GM19397 (cell line): ENCODE data around the gene RFESD.

Experiments
- ATAC-seq: cut with Tn5 transposase; IDR thresholded peaks from one replicate; pipeline ENCODE4 v1.9.1; 2021; ENCODE audit warnings: mild to moderate bottlenecking, moderate library complexity; ENCODE audit not compliant: unreplicated experiment

RFESD gene

DNA sequence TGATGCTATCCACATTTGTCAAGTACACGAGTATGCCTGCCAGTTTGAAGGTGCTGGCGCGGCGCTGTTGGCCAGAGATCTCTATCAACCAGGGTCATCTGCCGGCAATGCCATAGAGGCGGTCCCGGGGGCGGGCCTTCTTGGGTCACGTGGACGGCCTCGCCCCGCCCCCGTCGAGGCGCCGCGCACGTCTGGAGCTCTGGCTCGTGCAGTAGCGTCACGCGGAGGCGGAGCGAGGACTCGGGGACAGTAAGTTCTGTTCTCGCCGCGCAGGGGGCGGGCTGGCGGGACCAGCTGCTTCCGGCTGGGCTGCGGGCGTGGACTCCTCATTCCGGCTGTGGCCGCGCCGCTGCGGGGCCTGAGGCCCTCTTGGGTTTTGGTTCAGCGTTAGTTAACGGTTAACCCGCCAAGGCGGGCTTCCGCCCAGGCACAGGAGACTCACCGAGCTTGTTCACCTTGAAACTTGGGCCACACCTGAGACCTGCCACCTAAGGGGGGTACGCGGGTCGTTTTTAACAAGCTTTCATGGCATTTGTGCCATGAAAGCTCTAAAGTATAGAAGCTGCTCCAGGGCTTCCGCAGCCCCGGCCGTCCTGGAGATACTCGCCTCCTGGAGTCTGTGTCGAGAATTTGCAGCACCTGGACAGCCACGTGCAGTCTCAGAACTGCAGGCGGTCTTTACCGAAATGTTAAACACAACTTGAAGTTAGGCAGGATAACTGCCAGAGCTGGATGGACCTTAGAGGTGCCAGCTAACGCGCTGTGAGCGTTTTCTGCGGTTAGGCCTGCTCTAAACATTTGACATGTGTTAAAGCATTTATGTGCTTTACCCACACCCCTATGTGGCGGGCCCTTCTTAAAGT, at the start of gene RFESD:
RFESD (plus strand) TSS at position 209 of the 863 bp plus-strand sequence. CDS start 5,495 bp downstream, outside the sequence.
- ATAC-seq, result peak; percentile 99

DNA sequence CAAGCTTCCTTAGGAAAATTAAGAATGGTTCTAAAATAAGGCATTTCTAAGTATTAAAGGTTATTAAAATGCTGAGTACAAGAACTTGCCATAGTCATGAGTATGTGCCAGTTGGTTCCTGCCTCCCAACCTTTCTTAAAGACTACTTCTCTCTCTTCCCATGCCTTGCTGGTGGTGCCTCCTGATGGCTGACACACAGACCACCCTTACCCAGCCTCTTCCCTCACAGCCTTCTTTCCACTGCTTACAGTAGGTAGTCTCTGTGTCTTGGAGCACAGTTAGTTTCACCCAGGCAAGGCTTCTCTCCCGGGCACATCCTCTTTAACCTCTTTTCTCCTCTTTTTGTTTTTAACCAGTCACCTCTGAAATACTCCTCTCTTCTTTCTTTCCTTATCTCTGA, 47.3 kb upstream of the RFESD start:
- ATAC-seq, result no peak

DNA sequence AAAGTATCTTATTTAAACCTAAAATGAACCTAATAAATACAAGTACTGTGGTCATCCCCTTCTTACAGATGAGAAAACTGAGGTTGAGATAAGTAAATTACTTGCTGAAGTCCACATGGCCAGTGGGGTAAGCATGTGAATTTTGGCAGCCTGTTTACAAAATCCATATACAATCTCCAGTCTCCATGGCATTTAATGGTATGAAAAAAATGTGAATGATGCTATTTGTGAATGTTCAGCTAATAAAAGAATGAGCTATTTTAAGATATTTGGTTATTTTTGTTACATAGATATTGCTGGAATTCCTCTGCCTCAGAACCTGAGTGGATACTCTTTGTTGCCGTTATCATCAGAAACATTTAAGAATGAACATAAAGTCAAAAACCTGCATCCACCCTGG, 46.0 kb upstream of the RFESD start:
- no peak for ATAC-seq

DNA sequence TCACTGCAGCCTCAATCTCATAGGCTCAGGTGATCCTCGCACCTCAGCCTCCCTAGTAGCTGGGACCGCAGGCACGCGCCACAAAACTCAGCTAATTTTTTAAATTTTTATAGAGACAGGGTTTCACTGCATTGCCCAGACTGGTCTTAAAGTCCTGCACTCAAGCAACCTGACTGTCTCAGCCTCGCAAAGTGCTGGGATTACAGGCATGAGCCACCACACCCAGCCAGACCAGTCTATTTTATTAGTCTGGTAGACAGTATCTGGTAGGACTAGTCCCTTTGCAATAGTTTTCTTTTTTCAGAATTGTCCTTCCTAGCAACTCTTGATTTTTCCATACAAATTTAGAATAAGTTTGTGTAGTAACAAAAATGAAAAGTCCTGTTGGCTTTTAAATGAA, 40.8 kb upstream of the RFESD start:
- ATAC-seq, result no peak

DNA sequence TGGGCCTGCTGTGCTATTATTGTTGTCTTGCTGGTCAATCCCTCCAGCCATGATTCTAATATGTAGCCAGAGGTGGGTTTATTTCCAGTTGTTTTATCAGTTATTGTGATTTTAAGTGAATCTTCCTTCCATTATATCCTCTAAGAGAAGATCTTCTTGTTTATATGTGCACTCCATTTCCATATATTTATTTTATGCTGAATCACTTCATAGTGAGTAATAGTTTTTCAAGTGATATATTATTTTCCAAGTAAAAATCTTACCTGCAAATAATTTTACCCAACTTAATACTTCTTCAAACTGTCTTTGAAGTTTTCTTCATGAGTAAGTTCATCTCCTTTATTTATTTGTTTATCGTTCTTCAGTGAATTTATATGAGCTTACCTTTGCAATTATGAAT, 40.2 kb upstream of the RFESD start:
- ATAC-seq, result no peak

DNA sequence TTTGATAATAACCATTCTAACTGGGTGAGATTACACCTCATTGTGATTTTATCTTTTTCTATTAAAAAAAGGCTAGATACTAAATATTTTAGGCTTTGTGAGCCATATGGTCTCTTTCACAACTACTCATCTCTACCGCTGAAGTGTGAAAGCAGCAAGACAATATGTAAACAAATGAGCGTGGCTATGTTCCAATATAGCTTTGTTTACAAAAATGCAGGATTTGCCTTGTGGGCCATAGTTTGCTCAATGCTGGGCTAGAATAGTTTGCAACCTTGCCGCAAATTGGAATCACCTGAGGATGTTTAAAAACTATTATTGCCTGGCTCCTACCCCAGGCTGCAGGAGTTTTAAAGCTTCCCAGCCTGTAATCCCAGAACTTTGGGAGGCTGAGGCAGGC, 36.9 kb upstream of the RFESD start:
- no peak for ATAC-seq

DNA sequence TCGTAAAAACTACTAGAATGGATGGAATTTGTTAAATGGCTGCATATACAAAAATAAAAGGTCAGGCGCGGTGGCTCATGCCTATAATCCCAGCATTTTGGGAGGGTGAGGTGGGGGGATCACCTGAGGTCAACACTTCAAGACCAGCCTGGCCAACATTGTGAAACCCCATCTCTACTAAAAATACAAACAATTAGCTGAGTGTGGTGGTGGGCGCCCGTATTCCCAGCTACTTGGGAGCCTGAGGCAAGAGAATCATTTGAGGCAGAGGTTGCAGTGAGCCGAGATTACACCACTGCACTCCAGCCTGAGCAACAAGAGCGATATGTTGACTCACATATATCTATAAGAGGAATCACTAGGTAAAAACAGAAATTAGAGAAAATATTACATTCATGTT, 36.0 kb upstream of the RFESD start:
- ATAC-seq, result no peak

DNA sequence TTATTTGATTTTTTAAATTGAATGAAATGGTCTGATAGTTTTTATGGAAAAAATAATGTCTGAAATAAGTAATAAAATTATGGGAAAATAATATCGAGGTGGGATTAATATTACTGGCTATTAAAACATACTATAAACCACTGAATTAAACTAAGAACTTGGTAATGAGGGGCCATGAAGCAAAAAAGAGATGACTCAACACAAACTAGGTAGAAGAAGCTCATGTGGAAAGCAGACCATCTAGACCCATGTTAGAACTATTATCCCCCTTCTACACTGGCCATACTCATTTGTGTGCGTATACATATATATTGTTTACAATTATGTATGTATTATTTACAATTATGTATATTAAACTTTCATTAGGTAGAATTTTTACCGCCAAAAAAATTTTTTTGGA, 35.2 kb upstream of the RFESD start:
- no peak for ATAC-seq

DNA sequence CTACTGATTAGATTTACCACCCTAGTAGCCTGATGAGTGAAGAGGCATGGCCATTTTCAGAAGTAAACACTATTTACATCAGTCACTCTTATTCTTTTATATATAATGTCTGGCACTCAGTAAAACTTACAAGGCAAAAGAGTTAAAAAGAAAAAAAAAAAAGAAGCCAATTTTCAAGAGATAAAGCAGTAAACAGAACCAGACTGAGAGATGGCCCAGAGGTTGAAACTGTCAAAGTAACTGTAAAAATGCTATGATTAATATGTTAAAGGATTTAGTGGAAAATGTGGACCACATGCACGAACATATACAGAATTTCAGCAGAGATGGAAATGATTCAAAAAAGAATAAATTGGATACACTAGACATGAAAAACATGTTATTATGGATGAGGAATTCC, 33.1 kb upstream of the RFESD start:
- no peak for ATAC-seq

DNA sequence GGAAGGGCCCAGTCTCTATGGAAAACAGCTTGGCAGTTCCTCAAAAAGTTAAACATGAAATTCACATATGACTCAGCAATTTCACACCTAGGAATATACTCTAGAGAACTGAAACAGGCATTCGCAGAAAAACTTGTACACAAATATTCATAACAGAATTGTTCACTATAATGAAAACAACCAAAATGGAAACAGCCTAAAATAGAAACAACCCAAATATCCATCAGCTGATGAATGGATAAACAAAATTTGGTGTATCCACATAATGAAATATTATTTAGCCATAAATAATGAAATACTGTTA, 31.5 kb upstream of the RFESD start:
- ATAC-seq, result no peak

DNA sequence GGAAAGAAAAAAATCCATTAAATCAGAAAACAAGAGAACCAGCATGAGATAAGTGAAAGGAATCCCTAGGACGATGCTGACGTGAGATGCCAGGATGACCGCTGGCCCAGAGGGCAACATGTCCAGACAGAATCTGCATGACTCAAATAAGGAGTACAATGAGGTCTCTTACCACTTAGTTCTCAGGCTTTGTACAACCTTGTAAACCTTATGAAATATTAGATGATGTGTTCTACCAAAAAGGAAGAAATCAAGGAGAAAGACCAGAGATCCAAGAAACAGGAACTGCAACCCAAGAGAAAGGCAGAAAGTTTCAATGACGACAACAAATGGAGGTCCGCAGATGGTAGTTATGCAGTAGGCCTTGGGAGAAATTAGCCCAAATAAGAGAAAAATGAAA, 29.5 kb upstream of the RFESD start:
- ATAC-seq, result no peak

DNA sequence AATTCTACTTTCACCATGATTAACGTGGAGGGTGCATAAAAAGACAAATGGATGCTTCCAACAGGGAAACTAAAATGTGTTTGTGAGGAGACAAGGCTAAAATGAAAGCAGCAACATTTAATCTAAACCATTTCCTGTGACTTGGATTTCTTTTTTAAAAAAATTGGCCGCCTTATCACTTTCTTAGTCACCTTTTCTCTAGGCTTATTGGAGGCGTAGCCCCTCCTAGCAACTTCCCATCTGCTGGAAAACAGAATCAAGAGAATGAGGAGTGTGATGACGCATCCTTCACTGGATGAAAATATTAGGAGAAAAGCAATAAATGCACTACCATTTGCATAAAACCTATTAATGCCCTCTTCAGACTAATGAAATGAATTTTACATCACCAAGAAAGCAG, 27.5 kb upstream of the RFESD start:
- ATAC-seq, result no peak

DNA sequence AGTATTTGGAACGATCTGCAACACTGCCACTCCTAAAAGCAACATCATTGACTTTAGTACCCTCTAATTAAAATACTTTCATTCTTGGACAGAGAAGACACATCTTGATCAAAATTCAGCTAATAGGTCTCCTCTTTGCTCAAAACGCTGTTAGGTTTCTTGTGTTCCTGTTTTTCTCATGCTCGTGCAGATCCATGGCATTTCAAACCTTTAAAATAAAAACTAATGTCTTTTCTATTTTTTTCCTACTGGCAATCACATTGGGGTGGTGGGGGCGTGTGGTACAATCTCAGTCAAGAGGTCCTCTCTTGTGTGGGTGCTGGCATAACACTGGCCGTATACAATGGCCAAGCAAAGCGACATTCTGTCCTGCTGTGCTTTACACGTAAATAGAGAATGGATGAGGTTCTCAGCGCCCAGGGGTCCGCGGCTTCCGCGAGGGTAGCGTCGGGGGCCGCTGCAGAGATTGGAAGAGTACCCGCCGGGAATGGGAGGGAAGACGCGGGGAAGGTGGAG, 27.0 kb upstream of the RFESD start:
- ATAC-seq, result no peak

DNA sequence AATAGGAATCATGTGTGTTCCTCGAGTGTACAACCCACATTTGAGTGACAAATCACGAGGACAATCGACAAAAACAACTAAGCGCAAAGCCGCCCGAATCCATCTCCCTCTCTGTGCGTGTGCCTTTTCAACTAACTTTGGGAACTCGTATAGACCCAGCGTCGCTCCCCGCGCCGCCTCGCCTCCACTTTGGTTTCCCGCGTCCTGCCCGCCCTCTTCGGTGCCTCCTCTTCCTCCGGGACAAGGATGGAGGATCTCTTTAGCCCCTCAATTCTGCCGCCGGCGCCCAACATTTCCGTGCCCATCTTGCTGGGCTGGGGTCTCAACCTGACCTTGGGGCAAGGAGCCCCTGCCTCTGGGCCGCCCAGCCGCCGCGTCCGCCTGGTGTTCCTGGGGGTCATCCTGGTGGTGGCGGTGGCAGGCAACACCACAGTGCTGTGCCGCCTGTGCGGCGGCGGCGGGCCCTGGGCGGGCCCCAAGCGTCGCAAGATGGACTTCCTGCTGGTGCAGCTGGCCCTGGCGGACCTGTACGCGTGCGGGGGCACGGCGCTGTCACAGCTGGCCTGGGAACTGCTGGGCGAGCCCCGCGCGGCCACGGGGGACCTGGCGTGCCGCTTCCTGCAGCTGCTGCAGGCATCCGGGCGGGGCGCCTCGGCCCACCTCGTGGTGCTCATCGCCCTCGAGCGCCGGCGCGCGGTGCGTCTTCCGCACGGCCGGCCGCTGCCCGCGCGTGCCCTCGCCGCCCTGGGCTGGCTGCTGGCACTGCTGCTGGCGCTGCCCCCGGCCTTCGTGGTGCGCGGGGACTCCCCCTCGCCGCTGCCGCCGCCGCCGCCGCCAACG, 26.3 kb upstream of the RFESD start, which contains the start of gene GPR150:
GPR150 (plus strand) TSS at position 58 of the 840 bp plus-strand sequence; CDS start at position 247, 189 bp downstream.
- ATAC-seq, result peak; percentile 73

DNA sequence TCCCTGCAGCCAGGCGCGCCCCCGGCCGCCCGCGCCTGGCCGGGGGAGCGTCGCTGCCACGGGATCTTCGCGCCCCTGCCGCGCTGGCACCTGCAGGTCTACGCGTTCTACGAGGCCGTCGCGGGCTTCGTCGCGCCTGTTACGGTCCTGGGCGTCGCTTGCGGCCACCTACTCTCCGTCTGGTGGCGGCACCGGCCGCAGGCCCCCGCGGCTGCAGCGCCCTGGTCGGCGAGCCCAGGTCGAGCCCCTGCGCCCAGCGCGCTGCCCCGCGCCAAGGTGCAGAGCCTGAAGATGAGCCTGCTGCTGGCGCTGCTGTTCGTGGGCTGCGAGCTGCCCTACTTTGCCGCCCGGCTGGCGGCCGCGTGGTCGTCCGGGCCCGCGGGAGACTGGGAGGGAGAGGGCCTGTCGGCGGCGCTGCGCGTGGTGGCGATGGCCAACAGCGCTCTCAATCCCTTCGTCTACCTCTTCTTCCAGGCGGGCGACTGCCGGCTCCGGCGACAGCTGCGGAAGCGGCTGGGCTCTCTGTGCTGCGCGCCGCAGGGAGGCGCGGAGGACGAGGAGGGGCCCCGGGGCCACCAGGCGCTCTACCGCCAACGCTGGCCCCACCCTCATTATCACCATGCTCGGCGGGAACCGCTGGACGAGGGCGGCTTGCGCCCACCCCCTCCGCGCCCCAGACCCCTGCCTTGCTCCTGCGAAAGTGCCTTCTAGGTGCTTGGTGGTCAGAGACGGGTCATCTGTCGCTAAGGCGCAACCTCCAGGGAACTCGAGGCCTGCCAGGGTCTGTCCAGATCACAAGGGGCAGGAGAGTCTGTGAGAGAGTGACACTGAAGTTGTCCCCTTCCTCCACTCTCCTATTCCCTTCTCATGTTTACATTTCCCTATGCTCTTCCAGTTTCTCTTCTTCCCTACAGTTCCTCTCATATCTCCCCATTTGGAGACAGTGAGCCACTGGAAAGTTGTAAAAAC, 25.4 kb upstream of the RFESD start:
- ATAC-seq, result peak; percentile 47

DNA sequence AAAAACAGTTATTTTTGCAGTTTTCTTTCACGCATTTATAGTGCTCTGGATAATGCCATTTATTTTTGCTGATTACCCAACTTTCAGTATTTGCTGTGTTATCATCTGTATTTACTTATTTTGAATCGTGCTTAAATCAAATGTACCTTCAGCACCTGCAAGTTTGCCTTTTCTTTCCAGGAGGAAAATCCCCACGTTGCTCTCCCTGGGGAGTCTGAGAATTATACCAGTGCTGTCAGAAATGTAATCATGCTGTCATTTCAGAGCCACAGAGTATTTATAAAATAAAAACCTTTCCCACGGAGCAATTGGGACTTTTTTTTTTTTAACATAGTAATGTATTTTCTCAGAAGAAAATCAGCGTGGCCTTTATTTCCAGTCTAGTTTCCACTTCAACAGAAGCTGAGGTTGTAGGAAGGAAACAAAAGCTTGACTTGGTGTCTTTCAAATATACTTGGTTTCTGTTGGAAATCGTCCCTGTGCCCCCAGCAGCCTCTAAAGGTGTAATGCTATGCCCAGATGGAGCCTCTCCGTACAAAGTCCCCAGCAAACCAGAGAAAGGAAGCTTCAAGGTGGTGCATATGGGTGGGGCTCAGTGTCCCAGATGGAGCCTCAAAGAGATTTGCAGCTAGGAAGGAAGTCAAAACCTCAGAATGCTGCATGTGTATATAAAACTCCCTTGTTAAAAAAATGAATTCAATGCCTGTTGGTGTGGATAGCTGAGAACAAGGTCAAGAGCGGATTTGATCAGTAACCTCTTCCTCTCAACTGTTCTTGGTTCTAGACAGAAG, 24.5 kb upstream of the RFESD start:
- ATAC-seq, result no peak

DNA sequence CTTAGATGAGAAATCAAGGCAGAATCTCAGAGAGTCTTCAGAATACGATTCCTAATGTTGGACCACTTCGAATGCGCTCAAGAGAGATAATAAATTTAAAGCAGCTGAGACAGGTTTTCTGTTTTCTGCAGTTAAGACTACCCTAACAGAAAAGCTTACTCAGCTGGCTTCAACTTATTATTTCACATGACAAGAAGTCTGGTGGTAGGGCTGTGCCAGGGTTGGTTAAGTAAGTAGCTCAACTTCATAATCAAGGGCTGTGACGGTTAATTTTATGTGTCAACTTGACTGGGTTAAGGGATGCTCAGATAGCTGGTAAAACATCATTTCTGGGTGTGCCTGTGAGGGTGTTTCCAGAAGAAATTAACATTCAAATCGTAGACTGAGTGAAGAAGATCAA, 22.9 kb upstream of the RFESD start:
- ATAC-seq, result no peak

DNA sequence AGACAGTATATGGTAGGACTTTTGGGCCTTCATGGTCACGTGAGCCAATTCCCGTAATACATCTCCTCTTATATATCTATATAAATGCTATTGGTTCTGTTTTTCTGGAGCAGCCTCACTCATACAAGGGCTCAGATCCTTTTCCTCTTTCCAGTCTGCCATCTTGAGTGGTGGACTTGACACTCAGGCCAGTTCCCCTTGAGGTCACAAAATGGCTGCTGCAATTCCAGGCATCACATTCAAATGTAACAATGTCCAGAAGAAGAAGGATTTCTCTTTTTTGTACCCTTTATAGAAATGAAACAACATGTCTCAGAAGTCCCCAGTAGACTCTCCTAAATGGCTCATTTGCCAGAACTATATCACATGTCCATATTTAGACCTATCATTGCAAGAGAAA, 22.2 kb upstream of the RFESD start:
- ATAC-seq, result no peak

DNA sequence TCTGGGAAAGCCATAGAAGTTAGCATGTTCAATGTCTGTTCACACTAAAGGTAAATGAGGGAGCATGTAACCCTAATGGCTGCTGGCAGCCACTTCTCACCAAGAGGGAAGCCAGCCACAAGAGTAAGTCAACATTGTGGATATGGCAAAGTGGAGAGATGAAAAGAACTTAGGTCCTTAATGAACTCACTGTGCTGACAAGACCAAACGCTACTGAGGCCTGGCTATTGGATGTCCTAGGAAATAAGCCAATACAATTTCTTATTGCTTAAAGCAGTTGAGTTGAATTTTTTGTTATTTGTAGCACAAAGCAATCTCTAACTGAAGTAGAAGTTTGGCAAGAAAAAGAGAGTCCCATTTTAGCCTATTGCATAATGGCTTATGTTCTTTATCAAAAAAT, 19.9 kb upstream of the RFESD start:
- no peak for ATAC-seq
